Fibroblast of lung (primary cell): Measurements from ENCODE around the gene TRIM44.

Source experiments
- EZH2 ChIP-seq: IDR thresholded peaks from 2 replicates; pipeline ENCODE4 v1.5.1; 2012; ENCODE audit warnings: low read length, control low read depth, mild to moderate bottlenecking; ENCODE audit errors: missing control alignments
- TF ChIP-seq, protein P1 (sequence below), 2 donors: IDR thresholded peaks in 1 of 2; conservative IDR thresholded peaks in 1 of 2; 1 replicate in 1 of 2; 2 replicates in 1 of 2; pipeline ENCODE4 v1.5.1; 2011 to 2012; ENCODE audit warnings: low read length in 2 of 2, control low read depth in 1 of 2, inconsistent platforms in 1 of 2, low read depth in 1 of 2, mild to moderate bottlenecking in 1 of 2

DNA sequence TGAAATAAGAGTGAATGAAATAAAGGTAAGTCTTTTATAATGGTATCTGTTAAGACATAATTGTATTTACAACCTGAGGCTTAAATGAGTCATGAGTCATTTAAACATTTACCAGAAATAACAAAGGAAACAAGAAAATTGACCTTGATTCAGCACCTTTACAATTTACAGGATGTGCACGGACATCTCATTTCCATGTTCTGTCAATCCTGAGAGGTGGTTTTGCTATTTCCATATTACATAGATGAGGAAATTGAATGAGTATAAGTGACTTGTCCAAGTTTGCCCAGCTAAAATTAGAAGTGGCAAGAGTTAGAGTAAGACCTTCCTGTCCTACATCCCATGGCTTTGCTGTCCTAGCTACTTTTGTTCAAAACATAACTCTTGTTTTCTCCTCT is 89.1 kb downstream of the TRIM44 start:
- TF ChIP-seq, protein P1, sequence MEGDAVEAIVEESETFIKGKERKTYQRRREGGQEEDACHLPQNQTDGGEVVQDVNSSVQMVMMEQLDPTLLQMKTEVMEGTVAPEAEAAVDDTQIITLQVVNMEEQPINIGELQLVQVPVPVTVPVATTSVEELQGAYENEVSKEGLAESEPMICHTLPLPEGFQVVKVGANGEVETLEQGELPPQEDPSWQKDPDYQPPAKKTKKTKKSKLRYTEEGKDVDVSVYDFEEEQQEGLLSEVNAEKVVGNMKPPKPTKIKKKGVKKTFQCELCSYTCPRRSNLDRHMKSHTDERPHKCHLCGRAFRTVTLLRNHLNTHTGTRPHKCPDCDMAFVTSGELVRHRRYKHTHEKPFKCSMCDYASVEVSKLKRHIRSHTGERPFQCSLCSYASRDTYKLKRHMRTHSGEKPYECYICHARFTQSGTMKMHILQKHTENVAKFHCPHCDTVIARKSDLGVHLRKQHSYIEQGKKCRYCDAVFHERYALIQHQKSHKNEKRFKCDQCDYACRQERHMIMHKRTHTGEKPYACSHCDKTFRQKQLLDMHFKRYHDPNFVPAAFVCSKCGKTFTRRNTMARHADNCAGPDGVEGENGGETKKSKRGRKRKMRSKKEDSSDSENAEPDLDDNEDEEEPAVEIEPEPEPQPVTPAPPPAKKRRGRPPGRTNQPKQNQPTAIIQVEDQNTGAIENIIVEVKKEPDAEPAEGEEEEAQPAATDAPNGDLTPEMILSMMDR (conservative IDR thresholded peaks at IDR 0.05 in 1 of 2, IDR thresholded peaks at IDR 0.05 in 1 of 2; ENCODE audit: low read depth in 1 of 2, low read length in 2 of 2), result no peak
- TF ChIP-seq EZH2, result no peak
